Nephron (organoid): ENCODE results near the gene LAMA2.

Source experiments
- H3K27ac Mint-ChIP-seq, 3 experiments: 2 replicates each; pipeline ENCODE4 v1.8.0; 2020; ENCODE audit warnings: mixed read lengths in 3 of 3, mild to moderate bottlenecking in 2 of 3, moderate library complexity in 1 of 3
- H3K27me3 Mint-ChIP-seq: 2 replicates; pipeline ENCODE4 v1.8.0; 2021; ENCODE audit warnings: low read depth, mild to moderate bottlenecking, moderate library complexity, mixed read lengths
- H3K36me3 Mint-ChIP-seq: 2 replicates; pipeline ENCODE4 v1.8.0; 2020; ENCODE audit warnings: low read depth, mixed read lengths
- H3K4me1 Mint-ChIP-seq: 2 replicates; pipeline ENCODE4 v1.8.0; 2020; ENCODE audit warnings: mixed read lengths
- H3K4me3 Mint-ChIP-seq, 3 experiments: 2 replicates each; pipeline ENCODE4 v1.8.0; 2020; ENCODE audit warnings: mild to moderate bottlenecking in 3 of 3, mixed read lengths in 3 of 3, moderate library complexity in 2 of 3
- H3K9me3 Mint-ChIP-seq: 2 replicates; pipeline ENCODE4 v1.8.0; 2020; ENCODE audit warnings: mixed read lengths
- CTCF ChIP-seq, 3 experiments: fragments of 200-600 bp; sonication (generic); IDR thresholded peaks; one replicate each; pipeline ENCODE4 v1.5.0; 2021; ENCODE audit warnings: antibody characterized with exemption in 3 of 3; ENCODE audit not compliant: unreplicated experiment in 3 of 3

Gene LAMA2

GRCh38 chr6:129346964-129347363, 464.0 kb downstream of the LAMA2 start:
- Mint-ChIP-seq H3K9me3 (no peaks in the 10 kb centered on the region), H3K36me3 (no peaks in the 10 kb centered on the region), H3K27ac (no peak overlapping the region), H3K27me3 (no peaks in the 10 kb centered on the region), H3K4me3 (no peak overlapping the region), H3K4me1 (no peaks in the 10 kb centered on the region)
- TF ChIP-seq CTCF (IDR thresholded peaks at IDR 0.05; ENCODE audit: unreplicated experiment in 3 of 3): no peak

- no peak for TF ChIP-seq CTCF (IDR thresholded peaks at IDR 0.05; ENCODE audit: unreplicated experiment in 3 of 3)
- Mint-ChIP-seq H3K27me3 (no peaks in the 10 kb centered on the region), H3K36me3 (no peaks in the 10 kb centered on the region), H3K27ac (peak overlapping the region; percentile 51 to 69 (median 61)), H3K9me3 (no peaks in the 10 kb centered on the region), H3K4me3 (no peak overlapping the region), H3K4me1 (no peaks in the 10 kb centered on the region)
Observed at GRCh38 chr6:129350278-129350677, 467.3 kb downstream of the LAMA2 start.

- Mint-ChIP-seq H3K27me3 (no peaks in the 10 kb centered on the region), H3K27ac (no peak overlapping the region), H3K9me3 (no peaks in the 10 kb centered on the region), H3K4me1 (no peaks in the 10 kb centered on the region), H3K36me3 (no peaks in the 10 kb centered on the region), H3K4me3 (no peak overlapping the region)
- no peak for TF ChIP-seq CTCF (IDR thresholded peaks at IDR 0.05; ENCODE audit: unreplicated experiment in 3 of 3)
Observed at GRCh38 chr6:129351807-129352206, 468.9 kb downstream of the LAMA2 start.

- Mint-ChIP-seq H3K27ac (no peak overlapping the region), H3K4me1 (no peaks in the 10 kb centered on the region), H3K27me3 (no peaks in the 10 kb centered on the region), H3K4me3 (no peak overlapping the region), H3K9me3 (no peaks in the 10 kb centered on the region), H3K36me3 (no peaks in the 10 kb centered on the region)
- no peak for TF ChIP-seq CTCF (IDR thresholded peaks at IDR 0.05; ENCODE audit: unreplicated experiment in 3 of 3)
Observed at GRCh38 chr6:129353067-129353466, 470.1 kb downstream of the LAMA2 start.

GRCh38 chr6:129356129-129356528, 473.2 kb downstream of the LAMA2 start:
- no peaks in the 10 kb centered on the region for H3K36me3 Mint-ChIP-seq
- no peaks in the 10 kb centered on the region for H3K9me3 Mint-ChIP-seq
- no peaks in the 10 kb centered on the region for H3K4me1 Mint-ChIP-seq
- no peak overlapping the region for H3K27ac Mint-ChIP-seq
- H3K27me3 Mint-ChIP-seq: no peaks in the 10 kb centered on the region
- H3K4me3 Mint-ChIP-seq: no peak overlapping the region
- TF ChIP-seq CTCF (IDR thresholded peaks at IDR 0.05; ENCODE audit: unreplicated experiment in 3 of 3): no peak

- Mint-ChIP-seq H3K4me3 (no peak overlapping the region), H3K27me3 (no peaks in the 10 kb centered on the region), H3K4me1 (no peaks in the 10 kb centered on the region), H3K27ac (peak overlapping the region in 1 of 3 experiments; percentile 13), H3K9me3 (no peaks in the 10 kb centered on the region), H3K36me3 (no peaks in the 10 kb centered on the region)
- no peak for TF ChIP-seq CTCF (IDR thresholded peaks at IDR 0.05; ENCODE audit: unreplicated experiment in 3 of 3)
Observed at GRCh38 chr6:129359811-129360681, 477.1 kb downstream of the LAMA2 start.
